ENCODE results near the gene BNIP2.

The BNIP2 gene

GRCh38 chr15:59636184-59636583, 52.9 kb downstream of the BNIP2 start:
- DNase-seq (ENCODE audit: low read depth, low spot score), result no peak

- no peak for DNase-seq (ENCODE audit: low read depth, low spot score)
Observed at GRCh38 chr15:59632714-59633113, 56.4 kb downstream of the BNIP2 start.

- no peak for DNase-seq (ENCODE audit: low read depth, low spot score)
Observed at GRCh38 chr15:59622289-59622688, 66.8 kb downstream of the BNIP2 start.

GRCh38 chr15:59618406-59618805, 70.7 kb downstream of the BNIP2 start:
- no peak for DNase-seq (ENCODE audit: low read depth, low spot score)

GRCh38 chr15:59616379-59616778, 72.7 kb downstream of the BNIP2 start:
- no peak for DNase-seq (ENCODE audit: low read depth, low spot score)

- DNase-seq (ENCODE audit: low read depth, low spot score), result no peak
Observed at GRCh38 chr15:59615661-59616060, 73.5 kb downstream of the BNIP2 start.

GRCh38 chr15:59614153-59614552, 75.0 kb downstream of the BNIP2 start:
- no peak for DNase-seq (ENCODE audit: low read depth, low spot score)

GRCh38 chr15:59611276-59612260, 77.6 kb downstream of the BNIP2 start, which contains the start of gene GCNT3:
TSS of gene GCNT3 (plus strand) at chr15:59611783. CDS start at chr15:59618239, 6,456 bp downstream.
- DNase-seq (ENCODE audit: low read depth, low spot score), result no peak

GRCh38 chr15:59609730-59610712, 79.1 kb downstream of the BNIP2 start:
- no peak for DNase-seq (ENCODE audit: low read depth, low spot score)
